Endometrium (tissue), 2 donors: ENCODE measurements around the gene TEKTIP1.

Experiments used
- FAIRE-seq: peaks from 2 replicates; lab custom pipeline; 2012; peaks lifted over from hg19 to GRCh38; lab: Jason Lieb, UNC
- donor health status: control.
- donor health status: control.

Gene TEKTIP1

DNA sequence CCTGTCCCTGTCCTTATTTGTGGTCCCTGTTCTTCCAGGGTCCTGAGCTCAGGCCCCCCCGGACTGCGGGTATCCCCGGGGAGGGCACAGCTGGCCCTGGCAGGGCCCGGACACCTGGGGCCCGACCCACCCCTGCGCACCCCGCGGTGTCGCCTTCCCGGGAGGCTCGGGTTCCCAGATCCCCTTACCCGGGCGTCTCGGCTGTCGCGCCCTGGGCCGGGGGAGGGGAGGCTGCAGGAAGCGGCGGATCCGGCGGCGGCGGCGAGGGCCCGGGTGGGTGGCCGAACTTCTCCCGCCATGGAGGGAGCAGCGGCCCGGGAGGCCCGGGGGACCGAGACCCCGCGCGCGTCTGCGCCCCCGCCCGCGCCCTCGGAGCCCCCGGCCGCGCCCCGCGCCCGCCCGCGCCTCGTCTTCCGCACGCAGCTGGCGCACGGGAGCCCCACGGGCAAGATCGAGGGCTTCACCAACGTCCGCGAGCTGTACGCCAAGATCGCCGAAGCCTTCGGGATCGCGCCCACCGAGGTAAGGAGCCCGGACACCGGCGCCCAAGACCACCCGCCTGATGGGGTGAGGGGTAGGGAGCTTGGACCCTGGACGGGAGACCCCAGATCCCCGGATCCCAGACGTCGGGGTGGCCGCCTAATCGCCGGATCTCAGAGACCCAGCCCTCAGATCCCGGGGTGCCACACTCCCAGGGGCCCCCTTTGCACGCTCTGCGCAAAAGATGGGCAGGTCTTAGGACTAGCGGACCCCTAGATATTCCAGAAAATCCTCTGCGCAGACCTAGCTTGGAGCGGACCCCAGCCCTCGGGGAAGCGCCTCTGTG, 46.5 kb downstream of the TEKTIP1 start, which contains the start of gene GIPC3:
Gene GIPC3 (plus strand): TSS at position 178 of the 826 bp plus-strand sequence. CDS start 120 bp downstream, at position 298.
- FAIRE-seq: no peak

DNA sequence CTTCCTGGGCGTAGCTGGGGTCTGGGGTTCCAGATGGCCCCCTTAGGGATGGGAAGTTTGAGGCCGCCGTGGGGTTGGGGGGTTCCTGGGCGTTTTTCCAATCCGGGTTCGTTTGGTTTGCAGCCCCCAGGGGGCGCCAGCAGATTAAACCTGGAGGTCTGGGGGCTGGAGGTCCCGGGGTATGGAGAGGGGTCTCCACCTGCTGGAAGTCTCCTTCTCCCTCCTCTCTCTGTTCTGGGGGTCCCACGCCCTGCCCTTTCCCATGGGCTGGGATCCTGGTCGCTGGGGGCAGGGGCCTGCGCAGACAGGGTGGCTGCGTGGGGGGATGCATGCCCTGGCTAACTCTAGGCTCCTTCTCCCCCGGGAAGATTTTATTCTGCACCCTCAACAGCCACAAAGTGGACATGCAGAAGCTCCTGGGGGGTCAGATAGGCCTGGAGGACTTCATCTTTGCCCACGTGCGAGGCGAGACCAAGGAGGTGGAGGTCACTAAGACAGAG, 47.2 kb downstream of the TEKTIP1 start:
- no peak for FAIRE-seq

DNA sequence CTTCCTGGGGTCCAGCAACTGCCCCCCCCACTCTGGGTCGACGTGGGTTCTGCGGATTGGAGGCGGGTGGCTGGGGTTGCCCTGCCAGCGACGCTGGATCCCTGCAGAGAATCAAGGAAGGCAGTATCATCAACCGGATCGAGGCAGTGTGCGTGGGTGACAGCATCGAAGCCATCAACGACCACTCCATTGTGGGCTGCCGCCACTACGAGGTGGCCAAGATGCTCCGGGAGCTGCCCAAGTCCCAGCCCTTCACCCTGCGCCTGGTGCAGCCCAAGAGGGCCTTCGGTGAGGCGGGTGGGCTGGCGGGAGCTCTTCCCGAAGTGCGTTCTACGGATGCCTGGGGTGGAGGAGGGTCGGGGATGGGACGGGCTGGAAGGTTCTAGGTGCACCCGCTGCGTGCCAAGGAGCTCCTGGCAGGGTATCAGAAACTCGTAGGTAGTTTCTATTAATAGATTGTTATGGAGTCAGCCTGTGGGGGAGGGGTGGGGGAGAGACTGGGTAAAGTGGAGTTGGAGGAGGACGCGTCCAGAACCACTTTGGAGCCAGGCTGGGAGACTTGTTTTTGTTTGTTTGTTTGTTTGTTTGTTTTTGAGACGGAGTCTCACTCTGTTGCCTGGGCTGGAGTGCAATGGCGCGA, 47.9 kb downstream of the TEKTIP1 start:
- no peak for FAIRE-seq

DNA sequence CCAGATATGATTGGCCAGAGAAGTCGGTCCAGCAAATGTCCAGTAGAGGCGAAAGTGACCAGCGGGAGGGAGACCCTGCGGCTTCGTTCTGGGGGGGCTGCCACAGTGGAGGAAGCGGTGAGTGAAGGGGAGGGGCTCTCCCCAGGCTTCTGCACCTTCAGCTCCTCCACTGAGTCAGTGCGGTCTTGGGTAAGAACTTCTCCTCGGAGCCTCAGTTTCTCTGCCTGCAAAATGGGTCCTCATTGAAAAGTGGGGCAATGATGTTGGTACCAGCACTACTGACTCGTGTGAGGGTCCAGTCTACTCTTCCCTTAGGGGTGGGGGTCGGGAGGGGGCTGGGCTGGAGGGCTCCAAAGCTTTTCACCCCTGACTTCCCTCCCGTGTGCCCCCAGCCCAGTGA, 50.5 kb downstream of the TEKTIP1 start:
- no peak for FAIRE-seq

DNA sequence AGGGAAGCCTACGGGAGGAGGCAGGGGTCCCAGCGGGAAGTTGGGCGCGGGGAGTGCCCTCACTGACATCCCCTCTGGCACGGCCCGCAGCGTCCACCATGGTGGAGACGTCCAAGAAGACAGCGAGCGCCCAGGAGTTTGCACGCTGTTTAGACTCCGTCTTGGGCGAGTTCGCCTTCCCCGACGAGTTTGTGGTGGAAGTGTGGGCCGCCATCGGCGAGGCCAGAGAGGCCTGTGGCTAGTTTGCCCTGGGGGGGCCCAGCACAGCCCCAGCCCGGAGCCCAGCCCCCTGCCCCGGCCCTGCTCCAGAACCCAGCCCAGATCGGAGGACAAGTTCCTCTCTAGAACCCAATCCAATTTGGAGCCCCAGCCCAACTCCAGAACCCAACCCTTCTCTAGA, 51.0 kb downstream of the TEKTIP1 start:
- no peak for FAIRE-seq

DNA sequence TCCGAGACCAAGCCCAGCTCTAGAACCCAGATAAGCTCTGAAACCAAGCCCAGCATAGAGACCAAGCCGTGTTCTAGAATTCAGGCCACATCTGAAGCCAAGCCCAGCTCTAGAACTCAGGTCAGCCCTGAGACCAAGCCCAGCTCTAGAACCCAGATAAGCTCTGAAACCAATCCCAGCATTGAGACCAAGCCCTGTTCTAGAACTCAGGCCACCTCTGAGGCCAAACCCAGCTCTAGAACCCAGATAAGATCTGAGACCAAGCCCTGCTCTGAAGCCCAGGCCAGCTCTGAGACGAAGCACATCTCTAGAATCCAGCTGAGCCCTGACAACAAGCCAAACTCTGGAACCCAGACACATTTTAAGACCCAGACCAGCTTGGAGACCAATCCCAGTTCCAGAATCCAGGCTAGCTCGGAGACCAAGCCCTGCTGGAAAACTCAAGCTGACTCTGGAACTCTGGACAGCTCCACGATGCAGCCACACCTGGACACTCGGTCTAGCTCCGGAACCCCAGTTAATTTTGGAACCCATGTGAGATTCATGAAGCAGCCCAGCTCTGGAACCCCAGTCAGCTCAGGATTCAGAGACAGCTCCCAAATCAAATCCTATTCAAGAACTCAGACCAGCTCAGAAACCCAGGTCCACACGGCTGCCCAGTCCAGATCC, 52.2 kb downstream of the TEKTIP1 start:
- no peak for FAIRE-seq

DNA sequence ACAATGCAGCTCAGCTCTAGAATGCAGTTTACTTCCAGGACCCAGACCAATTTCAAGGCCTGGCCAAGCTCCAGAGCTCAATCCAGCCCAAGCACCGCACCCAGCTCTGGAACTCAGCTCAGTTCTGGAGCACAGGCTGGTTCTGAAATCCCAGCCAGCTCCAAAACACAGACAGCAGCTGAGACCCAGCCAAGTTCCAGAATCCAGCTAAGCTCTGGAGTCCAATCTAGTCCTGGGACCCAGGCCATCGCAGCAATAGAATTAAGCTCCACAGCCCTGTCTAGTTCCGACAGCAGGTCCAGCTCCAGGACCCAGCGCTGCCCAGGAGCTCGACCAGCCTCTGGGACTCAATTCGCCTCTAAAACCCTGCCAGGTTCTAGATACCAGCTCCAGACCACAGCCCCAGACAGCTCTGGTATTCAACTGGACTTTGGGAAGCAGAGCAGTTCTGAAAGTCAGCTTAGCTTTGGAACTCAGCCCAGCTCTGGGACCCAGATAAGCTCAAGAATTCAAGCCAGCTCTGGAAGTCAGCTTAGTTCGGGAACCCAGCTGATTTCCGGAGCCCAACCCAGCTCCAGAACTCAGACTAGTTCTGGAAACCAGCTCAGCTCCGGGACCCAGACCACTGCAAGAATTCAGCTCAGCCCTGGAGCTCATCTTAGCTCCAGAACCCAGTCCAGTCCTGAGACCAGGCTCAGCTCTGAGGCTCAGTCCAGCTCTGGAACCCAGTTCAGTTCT, 53.1 kb downstream of the TEKTIP1 start:
- FAIRE-seq: no peak

DNA sequence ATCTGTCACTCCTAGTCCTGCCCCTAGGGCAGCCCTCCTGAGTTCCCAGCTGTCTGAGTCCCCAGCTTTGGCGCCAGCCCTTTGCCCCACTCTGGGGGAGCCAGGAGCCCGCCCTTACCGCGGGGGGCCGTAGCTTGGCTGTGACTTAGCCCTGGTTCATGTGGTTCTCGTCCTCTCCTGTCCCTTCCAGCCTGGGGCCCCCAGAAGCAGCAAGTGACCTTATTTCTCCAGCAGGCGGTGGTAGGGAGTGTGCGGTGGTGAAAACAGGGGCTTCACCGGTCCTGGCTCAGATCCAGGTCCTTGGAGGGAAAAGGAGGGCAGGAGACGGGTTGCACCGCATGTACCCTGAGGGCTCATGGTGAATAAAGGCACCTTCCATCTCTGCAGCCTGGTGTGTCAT, 54.2 kb downstream of the TEKTIP1 start:
- no peak for FAIRE-seq
